Right lobe of liver (tissue), 4 donors: Measurements from ENCODE around the gene PIK3CD.

Experiments used
- POLR2A ChIP-seq: fragments of 450-650 bp; IDR thresholded peaks from one replicate; pipeline ENCODE4 v1.6.1; 2017; ENCODE audit warnings: antibody characterized with exemption, mild to moderate bottlenecking
- TF ChIP-seq, protein P1 (sequence below), 4 donors: fragments of 200-600 bp in 3 of 4; fragments of 450-650 bp in 1 of 4; IDR thresholded peaks; one replicate each; pipeline versions ENCODE4 v1.5.1 to v1.8.0; 2016 to 2022; ENCODE audit warnings: antibody characterized with exemption in 4 of 4, mild to moderate bottlenecking in 2 of 4
- donor health status: DM: no; HTN: no; CAD: no.
- donor health status: DM: no; HTN: no; CAD: no.
- donor health status: DM: no; HTN: yes; CAD: no.

DNA sequence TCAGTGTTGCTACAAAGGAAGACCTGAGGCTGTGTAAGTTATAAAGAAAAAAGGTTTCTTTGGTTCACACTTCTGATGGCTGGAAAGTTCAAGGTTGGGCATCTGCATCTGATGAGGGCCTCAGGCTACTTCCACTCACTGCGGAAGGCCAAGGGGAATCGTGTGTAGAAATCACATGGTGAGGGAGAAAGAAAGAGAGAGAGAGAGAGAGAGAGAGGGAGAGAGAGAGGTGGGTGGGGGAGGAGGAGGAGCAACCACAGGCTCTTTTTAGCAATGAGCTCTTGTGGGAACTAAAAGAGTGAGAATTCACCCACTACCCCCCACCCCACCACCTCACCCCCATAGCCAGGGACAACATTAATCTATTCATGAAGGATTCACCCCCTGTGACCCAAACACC, 112.4 kb downstream of the PIK3CD start:
- TF ChIP-seq, protein P1, sequence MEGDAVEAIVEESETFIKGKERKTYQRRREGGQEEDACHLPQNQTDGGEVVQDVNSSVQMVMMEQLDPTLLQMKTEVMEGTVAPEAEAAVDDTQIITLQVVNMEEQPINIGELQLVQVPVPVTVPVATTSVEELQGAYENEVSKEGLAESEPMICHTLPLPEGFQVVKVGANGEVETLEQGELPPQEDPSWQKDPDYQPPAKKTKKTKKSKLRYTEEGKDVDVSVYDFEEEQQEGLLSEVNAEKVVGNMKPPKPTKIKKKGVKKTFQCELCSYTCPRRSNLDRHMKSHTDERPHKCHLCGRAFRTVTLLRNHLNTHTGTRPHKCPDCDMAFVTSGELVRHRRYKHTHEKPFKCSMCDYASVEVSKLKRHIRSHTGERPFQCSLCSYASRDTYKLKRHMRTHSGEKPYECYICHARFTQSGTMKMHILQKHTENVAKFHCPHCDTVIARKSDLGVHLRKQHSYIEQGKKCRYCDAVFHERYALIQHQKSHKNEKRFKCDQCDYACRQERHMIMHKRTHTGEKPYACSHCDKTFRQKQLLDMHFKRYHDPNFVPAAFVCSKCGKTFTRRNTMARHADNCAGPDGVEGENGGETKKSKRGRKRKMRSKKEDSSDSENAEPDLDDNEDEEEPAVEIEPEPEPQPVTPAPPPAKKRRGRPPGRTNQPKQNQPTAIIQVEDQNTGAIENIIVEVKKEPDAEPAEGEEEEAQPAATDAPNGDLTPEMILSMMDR (IDR thresholded peaks at IDR 0.05): no peak
- TF ChIP-seq POLR2A: no peak
